HEK293T (cell line): ENCODE measurements around the gene HBA1.
"Not testable (repeated sequence)": the region's sequence is repeated elsewhere in the genome, so short reads cannot be mapped to it uniquely, and the experiment has no call there.

ENCODE experiments used
- CTCF ChIA-PET: fragments of 350-600 bp; formaldehyde crosslinking; extraction: SDS; loops from one replicate; lab custom pipeline; 2021; ENCODE audit warnings: antibody characterized with exemption, inconsistent platforms; lab: Yijun Ruan, JAX
- POLR2A ChIA-PET: fragments of 350-600 bp; formaldehyde crosslinking; extraction: SDS; loops from one replicate; lab custom pipeline; 2020; ENCODE audit warnings: antibody characterized with exemption, inconsistent platforms; lab: Yijun Ruan, JAX
- DNase-seq: peaks from one replicate; pipeline ENCODE4 v3.0.0; 2012; ENCODE audit warnings: mixed read lengths; ENCODE audit errors: extremely low spot score
- ARNT ChIP-seq: fragments of 450-650 bp; IDR thresholded peaks from 2 replicates; pipeline ENCODE4 v1.6.1; 2017; ENCODE audit warnings: mild to moderate bottlenecking
- BHLHE40 ChIP-seq: fragments of 450-650 bp; IDR thresholded peaks from 2 replicates; pipeline ENCODE4 v1.6.1; 2016; ENCODE audit warnings: mild to moderate bottlenecking, moderate library complexity, borderline replicate concordance
- CTBP1 ChIP-seq: fragments of 450-650 bp; IDR thresholded peaks from 2 replicates; pipeline ENCODE4 v1.6.1; 2016; ENCODE audit warnings: borderline replicate concordance
- ELF4 ChIP-seq: fragments of 450-650 bp; IDR thresholded peaks from 2 replicates; pipeline ENCODE4 v1.6.1; 2017; ENCODE audit warnings: antibody characterized with exemption
- FOXA1 ChIP-seq: fragments of 450-650 bp; IDR thresholded peaks from 2 replicates; pipeline ENCODE4 v1.6.1; 2016; ENCODE audit warnings: mild to moderate bottlenecking
- FOXK2 ChIP-seq: fragments of 450-650 bp; IDR thresholded peaks from 2 replicates; pipeline ENCODE4 v1.6.1; 2016; ENCODE audit warnings: mild to moderate bottlenecking
- FOXM1 ChIP-seq: fragments of 450-650 bp; IDR thresholded peaks from 2 replicates; pipeline ENCODE4 v1.6.1; 2017; ENCODE audit warnings: mild to moderate bottlenecking, borderline replicate concordance
- HDGF ChIP-seq: fragments of 450-650 bp; IDR thresholded peaks from 2 replicates; pipeline ENCODE4 v1.6.1; 2017; ENCODE audit warnings: antibody characterized with exemption, borderline replicate concordance
- L3MBTL2 ChIP-seq: fragments of 450-650 bp; conservative IDR thresholded peaks from 2 replicates; pipeline ENCODE4 v1.6.1; 2016; ENCODE audit warnings: mild to moderate bottlenecking
- LEF1 ChIP-seq: fragments of 450-650 bp; IDR thresholded peaks from 2 replicates; pipeline ENCODE4 v1.6.1; 2017; ENCODE audit warnings: mild to moderate bottlenecking, borderline replicate concordance
- NFRKB ChIP-seq: fragments of 450-650 bp; IDR thresholded peaks from 2 replicates; pipeline ENCODE4 v1.6.1; 2016; ENCODE audit warnings: mild to moderate bottlenecking, moderate library complexity
- SP1 ChIP-seq: fragments of 450-650 bp; IDR thresholded peaks from 2 replicates; pipeline ENCODE4 v1.6.1; 2017
- SUZ12 ChIP-seq: fragments of 450-650 bp; IDR thresholded peaks from 2 replicates; pipeline ENCODE4 v1.6.1; 2016; ENCODE audit warnings: mild to moderate bottlenecking
- TARDBP ChIP-seq: fragments of 450-650 bp; IDR thresholded peaks from 2 replicates; pipeline ENCODE4 v1.6.1; 2016
- ZNF384 ChIP-seq: fragments of 450-650 bp; IDR thresholded peaks from 2 replicates; pipeline ENCODE4 v1.6.1; 2016
- TF ChIP-seq, protein P1 (sequence below): fragments of 450-650 bp; IDR thresholded peaks from 2 replicates; pipeline ENCODE4 v1.6.1; 2016

HBA1 gene

DNA sequence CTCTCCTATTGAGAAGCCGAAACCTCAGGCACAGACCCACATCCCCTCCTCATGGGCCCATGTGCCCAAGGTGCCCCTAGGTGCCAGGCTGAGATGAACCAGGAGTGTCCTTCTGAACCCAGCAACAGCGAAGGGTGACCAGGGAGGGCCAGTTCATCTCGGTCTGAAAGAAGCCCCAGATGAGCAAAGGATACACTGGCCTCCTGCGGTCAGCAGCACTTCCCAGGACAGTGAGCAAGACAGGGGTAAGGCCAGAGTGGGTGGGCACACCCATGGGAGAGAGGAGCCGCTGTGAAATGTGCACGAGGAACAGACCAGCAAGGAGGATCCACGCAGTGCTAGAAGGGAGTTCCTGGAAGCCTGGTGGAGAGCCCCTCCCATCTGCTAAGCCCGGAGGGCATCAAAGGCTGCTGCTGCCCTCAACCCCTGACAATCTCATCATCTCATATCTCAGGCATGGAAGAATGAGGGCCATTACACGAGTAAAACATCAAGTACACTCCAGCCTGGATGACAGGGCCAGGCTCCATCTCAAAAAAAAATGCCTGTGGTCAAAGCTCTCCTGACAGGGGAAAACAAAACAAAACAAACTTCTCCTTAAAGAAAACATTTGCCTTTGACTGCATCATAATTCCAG is 27.3 kb upstream of the HBA1 start:
- CTCF ChIA-PET = no interaction called here
- no peak for DNase-seq
- POLR2A ChIA-PET = interaction anchor here (1.1 kb wide), 1 partner anchor 9 kb away, joined by 3 read pairs; no protein-coding TSS in a partner anchor
- no peak for TF ChIP-seq SP1
- no peak for TF ChIP-seq FOXA1

DNA sequence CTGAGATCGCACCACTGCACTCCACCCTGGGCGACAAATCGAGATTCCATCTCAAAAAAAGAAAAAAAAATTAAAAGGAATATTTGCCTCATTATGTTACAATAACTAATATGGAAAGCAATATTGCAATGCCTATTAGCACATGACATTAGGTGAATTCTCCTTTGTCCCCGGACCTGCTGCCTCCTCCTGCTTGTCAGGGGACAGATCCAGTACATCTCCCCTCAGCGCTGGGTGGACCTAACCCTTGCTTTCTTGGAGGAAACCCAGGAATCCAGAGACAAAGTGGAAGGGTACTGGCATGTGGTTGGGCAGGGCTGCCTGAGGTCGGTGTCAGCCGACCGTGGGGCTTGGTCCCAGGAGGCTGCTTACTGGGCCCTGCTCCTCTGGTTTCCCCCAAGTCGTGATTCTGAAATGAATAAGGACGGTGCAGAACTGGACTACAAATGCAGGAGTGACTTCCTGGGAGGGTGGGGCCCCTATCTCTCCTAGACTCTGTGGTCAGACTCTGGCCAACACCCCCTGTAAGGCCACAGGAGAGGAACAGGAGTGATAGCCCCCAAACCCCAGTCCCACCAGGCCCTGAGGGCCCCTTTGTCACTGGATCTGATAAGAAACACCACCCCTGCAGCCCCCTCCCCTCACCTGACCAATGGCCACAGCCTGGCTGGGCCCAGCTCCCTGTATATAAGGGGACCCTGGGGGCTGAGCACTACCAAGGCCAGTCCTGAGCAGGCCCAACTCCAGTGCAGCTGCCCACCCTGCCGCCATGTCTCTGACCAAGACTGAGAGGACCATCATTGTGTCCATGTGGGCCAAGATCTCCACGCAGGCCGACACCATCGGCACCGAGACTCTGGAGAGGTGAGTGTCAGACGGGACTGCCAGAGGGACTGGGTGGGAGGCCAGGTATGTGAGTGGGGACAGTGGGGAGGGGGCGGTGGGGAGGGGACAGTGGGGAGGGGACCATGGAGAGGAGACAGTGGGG is 24.0 kb upstream of the HBA1 start, which contains the start of gene HBZ:
TSS of gene HBZ (plus strand) at position 504 of the 988 bp plus-strand sequence. CDS start at position 770, 266 bp downstream.
- no peak for DNase-seq
- ChIA-PET CTCF (interaction anchor here (1.0 kb wide), 1 partner anchor 56 kb away, joined by 4 read pairs; no protein-coding TSS in a partner anchor), POLR2A (no interaction called here)
- TF ChIP-seq ELF4 = no peak
- no peak for TF ChIP-seq FOXA1
- no peak for TF ChIP-seq FOXK2
- no peak for TF ChIP-seq ARNT
- TF ChIP-seq L3MBTL2 = no peak
- TF ChIP-seq BHLHE40 = no peak
- no peak for TF ChIP-seq SP1
- no peak for TF ChIP-seq LEF1
- TF ChIP-seq ZNF384 = no peak
- no peak for TF ChIP-seq FOXM1
- no peak for TF ChIP-seq NFRKB
- TF ChIP-seq TARDBP = no peak

DNA sequence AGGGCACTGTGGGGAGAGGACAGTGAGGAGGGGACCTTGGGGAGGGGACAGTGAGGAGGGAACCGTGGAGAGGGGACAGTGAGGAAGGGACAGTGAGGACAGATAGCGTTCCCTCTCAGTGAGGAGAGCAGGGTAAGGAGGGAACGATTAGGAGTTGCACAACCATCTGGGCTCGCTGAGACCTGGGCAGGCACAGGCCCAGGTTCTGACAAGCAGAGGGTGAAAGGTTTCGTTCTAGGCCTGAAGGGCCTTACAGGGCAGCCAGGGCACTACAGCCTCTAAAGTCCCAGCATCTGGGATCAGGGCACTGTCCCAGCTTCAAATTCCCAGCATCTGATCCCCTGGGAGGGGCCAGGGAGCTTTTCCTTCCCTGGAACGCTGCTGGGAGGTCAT is 23.4 kb upstream of the HBA1 start:
- DNase-seq = not testable (repeated sequence)

DNA sequence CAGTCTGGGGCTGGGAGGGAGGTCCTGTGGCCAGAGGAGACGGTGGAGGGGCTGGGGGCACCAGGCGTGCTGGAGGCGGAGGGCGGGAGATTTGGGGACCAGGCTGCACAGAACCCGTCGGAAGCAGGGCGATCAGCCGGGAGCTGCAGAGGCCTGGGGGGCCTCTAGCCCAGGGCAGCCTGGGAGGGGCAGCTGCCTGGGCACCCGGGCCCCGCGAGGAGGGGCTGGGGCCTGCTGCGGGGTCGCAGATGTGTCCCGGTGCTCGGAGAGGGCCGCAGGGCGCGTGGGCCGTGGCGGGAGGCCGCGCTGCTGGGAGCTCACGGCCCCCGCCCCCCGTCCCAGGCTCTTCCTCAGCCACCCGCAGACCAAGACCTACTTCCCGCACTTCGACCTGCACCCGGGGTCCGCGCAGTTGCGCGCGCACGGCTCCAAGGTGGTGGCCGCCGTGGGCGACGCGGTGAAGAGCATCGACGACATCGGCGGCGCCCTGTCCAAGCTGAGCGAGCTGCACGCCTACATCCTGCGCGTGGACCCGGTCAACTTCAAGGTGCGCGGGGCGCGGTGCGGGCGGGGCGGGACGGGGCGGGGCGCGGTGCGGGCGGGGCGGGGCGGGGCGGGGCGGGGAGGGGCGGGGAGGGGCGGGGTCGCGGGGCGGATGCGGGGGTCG is 22.8 kb upstream of the HBA1 start:
- CTCF ChIA-PET, DNase-seq, POLR2A ChIA-PET: not testable (repeated sequence)

More for the DNA sequence above, 23.4 kb upstream of the HBA1 start:
- CTCF ChIA-PET, POLR2A ChIA-PET: not testable (repeated sequence)

DNA sequence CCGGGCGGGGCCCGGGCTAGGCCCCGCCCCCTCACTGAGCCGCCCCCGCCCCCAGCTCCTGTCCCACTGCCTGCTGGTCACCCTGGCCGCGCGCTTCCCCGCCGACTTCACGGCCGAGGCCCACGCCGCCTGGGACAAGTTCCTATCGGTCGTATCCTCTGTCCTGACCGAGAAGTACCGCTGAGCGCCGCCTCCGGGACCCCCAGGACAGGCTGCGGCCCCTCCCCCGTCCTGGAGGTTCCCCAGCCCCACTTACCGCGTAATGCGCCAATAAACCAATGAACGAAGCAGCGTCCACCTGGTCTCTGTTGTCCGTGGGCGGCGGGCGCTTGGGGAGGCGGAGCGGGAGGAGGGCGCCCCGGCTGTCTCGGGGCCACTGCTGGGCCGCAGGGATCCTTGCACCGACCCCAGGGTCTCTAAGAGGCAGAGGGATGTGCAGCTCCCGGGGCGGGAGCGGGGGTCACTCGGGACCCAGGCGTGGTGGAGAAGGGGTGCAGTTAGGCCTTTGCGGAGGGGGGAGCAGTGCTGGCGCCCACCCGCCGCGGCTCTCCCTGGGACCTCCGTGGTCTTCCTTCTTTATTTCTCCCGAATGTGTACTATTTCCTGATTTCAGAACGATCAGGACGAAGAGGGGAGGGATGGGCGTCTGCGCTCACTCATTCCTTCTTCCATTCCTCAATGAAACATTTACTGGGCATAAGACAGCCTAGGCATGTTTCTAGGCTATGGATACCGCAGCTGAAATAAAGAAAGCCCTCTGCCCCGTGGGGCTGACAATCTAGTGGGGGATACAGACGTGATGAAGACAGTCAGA is 22.1 kb upstream of the HBA1 start:
- DNase-seq = peak; percentile 40
- peak; percentile 75 for TF ChIP-seq L3MBTL2
- TF ChIP-seq, protein P1, sequence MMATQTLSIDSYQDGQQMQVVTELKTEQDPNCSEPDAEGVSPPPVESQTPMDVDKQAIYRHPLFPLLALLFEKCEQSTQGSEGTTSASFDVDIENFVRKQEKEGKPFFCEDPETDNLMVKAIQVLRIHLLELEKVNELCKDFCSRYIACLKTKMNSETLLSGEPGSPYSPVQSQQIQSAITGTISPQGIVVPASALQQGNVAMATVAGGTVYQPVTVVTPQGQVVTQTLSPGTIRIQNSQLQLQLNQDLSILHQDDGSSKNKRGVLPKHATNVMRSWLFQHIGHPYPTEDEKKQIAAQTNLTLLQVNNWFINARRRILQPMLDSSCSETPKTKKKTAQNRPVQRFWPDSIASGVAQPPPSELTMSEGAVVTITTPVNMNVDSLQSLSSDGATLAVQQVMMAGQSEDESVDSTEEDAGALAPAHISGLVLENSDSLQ = no peak
- no peak for TF ChIP-seq HDGF
- CTCF ChIA-PET = no interaction called here
- POLR2A ChIA-PET = no interaction called here

DNA sequence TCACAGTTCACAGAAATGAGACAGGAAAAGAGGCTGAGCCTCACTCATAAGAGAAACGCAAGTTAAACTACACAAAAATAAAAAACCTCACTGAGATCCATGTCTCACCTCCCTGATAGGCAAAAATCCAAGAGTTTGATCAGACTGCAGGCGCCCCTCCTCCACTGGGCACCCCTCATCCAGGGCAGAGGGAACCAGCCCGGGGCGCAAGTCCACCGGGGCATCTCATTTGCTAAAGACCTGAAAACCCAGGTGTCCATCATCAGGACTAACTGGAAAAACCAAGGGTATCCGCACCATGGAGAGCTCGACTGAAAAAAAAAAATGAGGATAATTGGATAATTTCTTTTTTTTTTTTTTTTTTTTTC is 21.5 kb upstream of the HBA1 start:
- DNase-seq = no peak
- POLR2A ChIA-PET = no interaction called here
- CTCF ChIA-PET = interaction anchor here (1.2 kb wide), 1 partner anchor 23 kb away, joined by 4 read pairs; no protein-coding TSS in a partner anchor
- TF ChIP-seq L3MBTL2 = no peak
- no peak for TF ChIP-seq BHLHE40
- no peak for TF ChIP-seq ZNF384
- no peak for TF ChIP-seq FOXK2
- no peak for TF ChIP-seq FOXA1
- no peak for TF ChIP-seq SP1
- no peak for TF ChIP-seq ELF4
- TF ChIP-seq, protein P1 = no peak
- TF ChIP-seq ARNT = no peak
- no peak for TF ChIP-seq LEF1
- no peak for TF ChIP-seq NFRKB
- no peak for TF ChIP-seq FOXM1
- TF ChIP-seq TARDBP = no peak
- no peak for TF ChIP-seq HDGF
- TF ChIP-seq SUZ12 = no peak
- no peak for TF ChIP-seq CTBP1
